Smooth muscle cell (in vitro differentiated cells): Measurements from ENCODE around the gene PIK3R6. TPM values are rescaled to one million over a fixed set of nuclear protein-coding genes. Genes with fewer than 3 reads are reported as not detected.

ENCODE experiments used
- DNase-seq: peaks from one replicate; lab custom pipeline; 2025; ENCODE audit not compliant: unreplicated experiment; lab: John Stamatoyannopoulos, UW
- H2AFZ ChIP-seq: fragments of 200-600 bp; sonication (generic); 2 replicates; pipeline ENCODE4 v1.6.0; 2016; ENCODE audit warnings: antibody characterized with exemption, low read depth, mild to moderate bottlenecking
- H3F3A ChIP-seq: fragments of 200-600 bp; sonication (generic); 2 replicates; pipeline ENCODE4 v1.6.0; 2017; ENCODE audit warnings: antibody characterized with exemption, low read depth
- H3K27ac ChIP-seq: fragments of 200-600 bp; sonication (generic); 2 replicates; pipeline ENCODE4 v1.5.1; 2016; ENCODE audit warnings: low read depth, mild to moderate bottlenecking
- H3K27me3 ChIP-seq: fragments of 200-600 bp; sonication (generic); 2 replicates; pipeline ENCODE4 v1.6.1; 2016; ENCODE audit warnings: low read depth, mild to moderate bottlenecking
- H3K36me3 ChIP-seq: fragments of 200-600 bp; sonication (generic); 2 replicates; pipeline ENCODE4 v1.5.1; 2016; ENCODE audit warnings: low read depth
- H3K4me1 ChIP-seq: fragments of 200-600 bp; sonication (generic); 2 replicates; pipeline ENCODE4 v1.5.1; 2016; ENCODE audit warnings: low read depth
- H3K4me2 ChIP-seq: fragments of 200-600 bp; sonication (generic); 2 replicates; pipeline ENCODE4 v1.6.0; 2016; ENCODE audit warnings: mild to moderate bottlenecking
- H3K4me3 ChIP-seq: fragments of 200-600 bp; sonication (generic); 2 replicates; pipeline ENCODE4 v1.5.1; 2016; ENCODE audit warnings: mild to moderate bottlenecking
- H3K79me2 ChIP-seq: fragments of 200-600 bp; sonication (generic); 2 replicates; pipeline ENCODE4 v1.6.0; 2016; ENCODE audit warnings: low read depth, mild to moderate bottlenecking
- H3K9ac ChIP-seq: fragments of 200-600 bp; sonication (generic); 2 replicates; pipeline ENCODE4 v1.6.0; 2016; ENCODE audit warnings: low read depth
- H3K9me3 ChIP-seq: fragments of 200-600 bp; sonication (generic); replicated peaks from 2 replicates; pipeline ENCODE4 v1.5.1; 2016; ENCODE audit warnings: low read depth
- H4K20me1 ChIP-seq: fragments of 200-600 bp; sonication (generic); 2 replicates; pipeline ENCODE4 v1.6.0; 2016; ENCODE audit warnings: low read depth
- WGBS: methylation state at CpG from one replicate; pipeline ENCODE4 v1.1.7; 2016; ENCODE audit warnings: low lambda C conversion rate; 5-methylcytosine and 5-hydroxymethylcytosine counted together
- polyA plus RNA-seq: library from polyadenylated mRNA; unstranded; fragments of >200 nt; fragmentation: Nextera tagmentation; extraction: Ambion mirVana; gene quantifications from 2 replicates; pipeline ENCODE4 v1.2.1, GENCODE V29; 2016
- total RNA-seq: library from RNA; depleted of rRNA; stranded (reverse); fragments of >200 nt; gene quantifications from 2 replicates; pipeline ENCODE4 v1.2.3, GENCODE V29; 2014
- TF ChIP-seq, protein P1 (sequence below): fragments of 200-600 bp; sonication (generic); IDR thresholded peaks from 2 replicates; pipeline ENCODE4 v1.5.1; 2017; ENCODE audit warnings: borderline replicate concordance, mild to moderate bottlenecking, antibody characterized with exemption; ENCODE audit not compliant: insufficient read depth, poor library complexity, severe bottlenecking

PIK3R6 gene
- total and polyA plus RNA-seq, 2 experiments from 2014 or later: not detected

DNA sequence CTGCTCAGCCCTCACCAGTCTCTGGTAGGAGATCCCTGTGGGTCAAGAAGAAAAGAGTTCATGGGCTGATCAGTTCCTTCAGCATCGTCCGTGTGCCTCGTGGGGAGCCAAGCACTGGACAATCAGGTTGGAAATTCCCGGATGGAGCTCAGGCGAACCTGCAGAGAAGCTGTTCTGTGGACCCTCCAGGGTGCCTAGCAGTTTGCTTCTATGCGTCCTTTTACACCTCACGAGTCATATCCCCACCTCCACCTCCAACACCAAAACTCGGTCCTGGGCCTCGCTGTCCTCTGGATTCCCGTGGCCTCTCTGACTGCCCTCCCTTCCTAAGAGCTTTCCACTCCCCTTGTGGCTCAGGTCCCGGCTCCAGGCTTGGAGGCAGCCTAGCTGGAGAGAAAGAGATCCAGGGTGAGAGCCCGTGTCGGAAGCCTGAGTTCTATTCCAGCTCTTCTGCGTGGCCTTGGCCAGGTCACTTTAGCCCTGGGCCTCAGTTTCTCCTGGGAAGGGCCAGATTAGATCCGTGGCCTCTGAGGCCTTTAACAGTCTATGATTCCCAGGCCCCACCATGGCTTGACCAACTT, 26.2 kb upstream of the PIK3R6 start:
- H3F3A ChIP-seq: no peaks in the 10 kb centered on the region
- H3K27ac ChIP-seq: no peak overlapping the region
- H3K4me1 ChIP-seq: peaks cover 8% of the 10 kb centered on the region
- H3K36me3 ChIP-seq: no peaks in the 10 kb centered on the region
- no peak overlapping the region for H3K4me2 ChIP-seq
- H3K27me3 ChIP-seq: peaks cover 5% of the 10 kb centered on the region
- DNase-seq: no peak
- H4K20me1 ChIP-seq: no peaks in the 10 kb centered on the region
- no peak overlapping the region for H2AFZ ChIP-seq
- 87% methylated on average over 15 of the region's 15 CpGs for WGBS
- no peak overlapping the region for H3K9ac ChIP-seq
- H3K4me3 ChIP-seq: no peak overlapping the region
- H3K79me2 ChIP-seq: no peaks in the 10 kb centered on the region
- H3K9me3 ChIP-seq: no peaks in the 10 kb centered on the region
- TF ChIP-seq, protein P1, sequence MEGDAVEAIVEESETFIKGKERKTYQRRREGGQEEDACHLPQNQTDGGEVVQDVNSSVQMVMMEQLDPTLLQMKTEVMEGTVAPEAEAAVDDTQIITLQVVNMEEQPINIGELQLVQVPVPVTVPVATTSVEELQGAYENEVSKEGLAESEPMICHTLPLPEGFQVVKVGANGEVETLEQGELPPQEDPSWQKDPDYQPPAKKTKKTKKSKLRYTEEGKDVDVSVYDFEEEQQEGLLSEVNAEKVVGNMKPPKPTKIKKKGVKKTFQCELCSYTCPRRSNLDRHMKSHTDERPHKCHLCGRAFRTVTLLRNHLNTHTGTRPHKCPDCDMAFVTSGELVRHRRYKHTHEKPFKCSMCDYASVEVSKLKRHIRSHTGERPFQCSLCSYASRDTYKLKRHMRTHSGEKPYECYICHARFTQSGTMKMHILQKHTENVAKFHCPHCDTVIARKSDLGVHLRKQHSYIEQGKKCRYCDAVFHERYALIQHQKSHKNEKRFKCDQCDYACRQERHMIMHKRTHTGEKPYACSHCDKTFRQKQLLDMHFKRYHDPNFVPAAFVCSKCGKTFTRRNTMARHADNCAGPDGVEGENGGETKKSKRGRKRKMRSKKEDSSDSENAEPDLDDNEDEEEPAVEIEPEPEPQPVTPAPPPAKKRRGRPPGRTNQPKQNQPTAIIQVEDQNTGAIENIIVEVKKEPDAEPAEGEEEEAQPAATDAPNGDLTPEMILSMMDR: no peak

- no peak overlapping the region for H3K9ac ChIP-seq
- H4K20me1 ChIP-seq: no peaks in the 10 kb centered on the region
- H3K4me3 ChIP-seq: no peak overlapping the region
- TF ChIP-seq, protein P1: no peak
- H3F3A ChIP-seq: no peaks in the 10 kb centered on the region
- no peaks in the 10 kb centered on the region for H3K9me3 ChIP-seq
- no peak overlapping the region for H2AFZ ChIP-seq
- H3K27ac ChIP-seq: no peak overlapping the region
- no peak for DNase-seq
- H3K4me1 ChIP-seq: peaks cover 8% of the 10 kb centered on the region
- H3K79me2 ChIP-seq: no peaks in the 10 kb centered on the region
- H3K36me3 ChIP-seq: no peaks in the 10 kb centered on the region
- H3K27me3 ChIP-seq: peaks cover 5% of the 10 kb centered on the region
- no peak overlapping the region for H3K4me2 ChIP-seq
- 95% methylated on average over 3 of the region's 3 CpGs for WGBS
These were observed 25.6 kb upstream of the PIK3R6 start for GRCh38 chr17:8893059-8893458.

DNA sequence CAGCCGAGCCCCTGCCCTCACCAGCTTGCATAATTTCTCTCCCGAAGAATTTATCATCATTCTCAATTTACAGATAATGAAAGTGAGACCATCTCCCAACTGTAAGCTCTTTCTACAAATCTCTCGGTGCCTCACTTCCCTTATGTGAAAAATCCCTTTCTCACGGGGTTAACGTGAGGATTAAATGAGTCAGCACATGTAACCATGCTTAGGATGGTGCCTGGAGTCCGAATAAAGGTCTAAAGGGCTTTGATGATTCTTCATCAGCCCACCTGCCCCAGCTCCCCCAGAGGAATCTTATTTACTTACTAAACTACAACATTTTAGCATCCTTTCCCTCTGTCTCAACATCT, 24.8 kb upstream of the PIK3R6 start:
- no peaks in the 10 kb centered on the region for H3F3A ChIP-seq
- H3K4me1 ChIP-seq: peaks cover 8% of the 10 kb centered on the region
- no peaks in the 10 kb centered on the region for H4K20me1 ChIP-seq
- no peaks in the 10 kb centered on the region for H3K9me3 ChIP-seq
- no peak overlapping the region for H3K27ac ChIP-seq
- H3K36me3 ChIP-seq: no peaks in the 10 kb centered on the region
- TF ChIP-seq, protein P1: no peak
- no peak overlapping the region for H3K4me2 ChIP-seq
- H3K79me2 ChIP-seq: no peaks in the 10 kb centered on the region
- H3K4me3 ChIP-seq: no peak overlapping the region
- H2AFZ ChIP-seq: no peak overlapping the region
- H3K27me3 ChIP-seq: no peaks in the 10 kb centered on the region
- WGBS: 48% methylated on average over 6 of the region's 6 CpGs
- no peak overlapping the region for H3K9ac ChIP-seq
- DNase-seq: no peak

DNA sequence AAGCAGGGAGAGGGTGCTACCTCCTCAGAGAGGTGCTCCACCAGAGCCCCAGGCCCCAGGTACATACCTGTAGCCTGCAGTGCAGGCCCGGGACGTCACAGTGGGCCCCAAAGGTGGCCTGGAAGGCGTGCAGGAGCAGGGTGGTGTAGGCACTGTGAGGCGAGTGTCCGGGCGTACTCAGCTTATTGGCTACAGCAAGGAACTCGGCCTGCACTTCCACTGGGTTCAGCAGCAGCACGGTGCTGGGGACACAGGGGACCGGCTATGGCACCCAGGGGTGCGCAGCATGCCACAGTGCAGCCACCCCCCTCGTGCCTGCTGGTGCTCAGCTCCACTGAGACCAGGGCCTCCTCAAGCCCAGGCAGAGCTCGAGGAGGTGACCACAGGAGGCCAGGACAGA, 23.2 kb upstream of the PIK3R6 start:
- DNase-seq: no peak
- H3K9me3 ChIP-seq: no peaks in the 10 kb centered on the region
- TF ChIP-seq, protein P1: no peak
- no peaks in the 10 kb centered on the region for H3K27me3 ChIP-seq
- no peak overlapping the region for H3K9ac ChIP-seq
- no peak overlapping the region for H3K4me2 ChIP-seq
- no peaks in the 10 kb centered on the region for H3K79me2 ChIP-seq
- peaks cover 8% of the 10 kb centered on the region for H3K4me1 ChIP-seq
- H3F3A ChIP-seq: no peaks in the 10 kb centered on the region
- H2AFZ ChIP-seq: no peak overlapping the region
- H3K27ac ChIP-seq: no peak overlapping the region
- WGBS: 93% methylated on average over 12 of the region's 12 CpGs
- no peaks in the 10 kb centered on the region for H3K36me3 ChIP-seq
- no peak overlapping the region for H3K4me3 ChIP-seq
- H4K20me1 ChIP-seq: no peaks in the 10 kb centered on the region
